ENCODE data around the gene NPAS3. TPM values are rescaled to one million over a fixed set of nuclear protein-coding genes. Genes with fewer than 3 reads are reported as not detected.

NPAS3 gene
- total RNA-seq, 1 donor from 2014 or later: not detected

DNA sequence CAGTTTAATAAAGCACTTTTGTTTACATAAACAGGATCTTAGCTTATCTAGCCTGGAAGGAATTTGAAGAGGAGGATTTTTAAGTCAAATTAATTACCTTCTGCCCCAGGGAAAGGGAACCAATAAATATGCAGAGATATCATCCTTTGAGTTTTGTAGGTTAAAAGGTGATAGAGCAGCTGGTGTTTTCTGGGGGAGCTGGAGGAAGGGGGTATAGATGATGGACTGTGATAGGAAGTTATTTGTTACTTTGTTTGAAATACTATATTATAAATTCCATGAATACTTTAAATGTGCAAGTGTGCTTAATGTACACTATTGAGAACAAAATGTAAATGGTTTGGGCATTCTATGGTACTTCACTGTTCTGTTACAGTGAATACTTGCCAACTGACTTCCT lies 55.2 kb downstream of the NPAS3 start:
- Histone ChIP-seq H3K27ac (no peak overlapping the region), H2AFZ (replicated peaks) (no peak overlapping the region), H3K9ac (no peak overlapping the region), H3K4me3 (no peak overlapping the region), H4K20me1 (ENCODE audit: low read depth) (no peaks in the 10 kb centered on the region), H3K36me3 (no peaks in the 10 kb centered on the region), H3K27me3 (no peaks in the 10 kb centered on the region), H3F3A (ENCODE audit: low read depth) (no peaks in the 10 kb centered on the region), H3K79me2 (ENCODE audit: low read depth) (no peaks in the 10 kb centered on the region), H3K4me1 (no peaks in the 10 kb centered on the region), H3K4me2 (no peak overlapping the region), H3K9me3 (ENCODE audit: low read depth) (no peaks in the 10 kb centered on the region)
- TF ChIP-seq EZH2phosphoT487 (IDR thresholded peaks at IDR 0.05): no peak
- no peak for TF ChIP-seq EZH2 (IDR thresholded peaks at IDR 0.05)
- TF ChIP-seq, protein P1, sequence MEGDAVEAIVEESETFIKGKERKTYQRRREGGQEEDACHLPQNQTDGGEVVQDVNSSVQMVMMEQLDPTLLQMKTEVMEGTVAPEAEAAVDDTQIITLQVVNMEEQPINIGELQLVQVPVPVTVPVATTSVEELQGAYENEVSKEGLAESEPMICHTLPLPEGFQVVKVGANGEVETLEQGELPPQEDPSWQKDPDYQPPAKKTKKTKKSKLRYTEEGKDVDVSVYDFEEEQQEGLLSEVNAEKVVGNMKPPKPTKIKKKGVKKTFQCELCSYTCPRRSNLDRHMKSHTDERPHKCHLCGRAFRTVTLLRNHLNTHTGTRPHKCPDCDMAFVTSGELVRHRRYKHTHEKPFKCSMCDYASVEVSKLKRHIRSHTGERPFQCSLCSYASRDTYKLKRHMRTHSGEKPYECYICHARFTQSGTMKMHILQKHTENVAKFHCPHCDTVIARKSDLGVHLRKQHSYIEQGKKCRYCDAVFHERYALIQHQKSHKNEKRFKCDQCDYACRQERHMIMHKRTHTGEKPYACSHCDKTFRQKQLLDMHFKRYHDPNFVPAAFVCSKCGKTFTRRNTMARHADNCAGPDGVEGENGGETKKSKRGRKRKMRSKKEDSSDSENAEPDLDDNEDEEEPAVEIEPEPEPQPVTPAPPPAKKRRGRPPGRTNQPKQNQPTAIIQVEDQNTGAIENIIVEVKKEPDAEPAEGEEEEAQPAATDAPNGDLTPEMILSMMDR (IDR thresholded peaks at IDR 0.05): no peak
- DNase-seq (ENCODE audit: low spot score): no peak
- Mint-ChIP-seq H3K4me1 (peaks cover 3% of the 10 kb centered on the region), H3K36me3 (peaks cover 30% of the 10 kb centered on the region), H3K9me3 (peaks cover 48% of the 10 kb centered on the region), H3K27ac (no peak overlapping the region), H3K27me3 (ENCODE audit: insufficient read depth, low read depth) (peaks cover 5% of the 10 kb centered on the region), H3K4me3 (no peak overlapping the region)

DNA sequence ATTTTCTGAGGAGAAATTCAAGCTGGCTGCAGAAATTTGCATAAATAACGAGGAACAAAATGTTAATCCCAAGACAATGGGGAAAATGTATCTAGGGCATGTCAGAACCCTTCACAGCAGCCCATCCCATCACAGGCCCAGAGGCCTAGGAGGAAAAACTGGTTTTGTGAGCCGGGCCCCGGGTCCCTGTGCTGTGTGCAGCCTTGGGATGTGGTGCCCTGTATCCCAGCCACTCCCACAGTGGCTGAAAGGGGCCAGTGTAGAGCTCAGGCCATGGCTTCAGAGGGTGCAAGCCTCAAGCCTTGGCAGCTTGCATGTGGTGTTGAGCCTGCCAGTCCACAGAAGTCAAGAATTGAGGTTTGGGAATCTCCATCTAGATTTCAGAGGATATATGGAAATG lies 57.7 kb downstream of the NPAS3 start:
- no peak overlapping the region for H3K4me2 ChIP-seq
- no peak overlapping the region for H3K4me3 Mint-ChIP-seq

DNA sequence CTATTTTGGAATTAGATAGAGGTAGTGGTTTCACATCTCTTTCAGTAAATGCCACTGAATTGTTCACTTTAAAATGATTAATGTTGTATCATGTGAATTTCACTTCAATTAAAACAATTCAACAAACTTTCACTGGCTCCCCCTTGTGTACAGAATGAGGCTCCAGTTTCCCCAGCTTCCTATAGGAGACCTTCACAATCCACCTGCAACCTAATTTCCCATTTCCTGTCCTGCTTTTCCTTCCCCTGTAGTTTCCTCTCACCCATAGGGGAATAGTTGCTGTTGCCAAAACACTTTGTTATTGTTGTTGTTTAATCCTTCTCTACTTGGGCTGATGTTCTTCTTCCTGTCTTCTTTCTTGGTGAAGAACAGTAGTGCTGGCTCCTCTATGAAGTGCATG lies 59.8 kb downstream of the NPAS3 start:
- Mint-ChIP-seq H3K36me3 (peaks cover 23% of the 10 kb centered on the region), H3K27me3 (ENCODE audit: insufficient read depth, low read depth) (peaks cover 2% of the 10 kb centered on the region), H3K9me3 (peaks cover 38% of the 10 kb centered on the region), H3K27ac (no peak overlapping the region), H3K4me1 (peaks cover 2% of the 10 kb centered on the region), H3K4me3 (no peak overlapping the region)
- Histone ChIP-seq H3K9ac (no peak overlapping the region), H3K4me2 (no peak overlapping the region), H3F3A (ENCODE audit: low read depth) (no peaks in the 10 kb centered on the region), H3K4me3 (no peak overlapping the region), H4K20me1 (ENCODE audit: low read depth) (no peaks in the 10 kb centered on the region), H3K79me2 (ENCODE audit: low read depth) (no peaks in the 10 kb centered on the region), H3K27ac (no peak overlapping the region), H3K36me3 (no peaks in the 10 kb centered on the region), H3K4me1 (no peaks in the 10 kb centered on the region), H2AFZ (replicated peaks) (no peak overlapping the region), H3K27me3 (no peaks in the 10 kb centered on the region), H3K9me3 (ENCODE audit: low read depth) (no peaks in the 10 kb centered on the region)
- TF ChIP-seq, protein P1 (IDR thresholded peaks at IDR 0.05): peak; percentile 37
- TF ChIP-seq EZH2 (IDR thresholded peaks at IDR 0.05): no peak
- no peak for TF ChIP-seq EZH2phosphoT487 (IDR thresholded peaks at IDR 0.05)
- DNase-seq (ENCODE audit: low spot score): peak; percentile 12

More for the DNA sequence above, 57.7 kb downstream of the NPAS3 start:
- Mint-ChIP-seq H3K4me1 (peaks cover 3% of the 10 kb centered on the region), H3K9me3 (peaks cover 44% of the 10 kb centered on the region), H3K27ac (no peak overlapping the region), H3K27me3 (ENCODE audit: insufficient read depth, low read depth) (peaks cover 5% of the 10 kb centered on the region), H3K36me3 (peaks cover 28% of the 10 kb centered on the region)
- no peak overlapping the region for H3K27ac ChIP-seq
- H3K4me3 ChIP-seq: no peak overlapping the region
- no peaks in the 10 kb centered on the region for H3K4me1 ChIP-seq
- no peaks in the 10 kb centered on the region for H3F3A ChIP-seq (ENCODE audit: low read depth)
- no peaks in the 10 kb centered on the region for H3K79me2 ChIP-seq (ENCODE audit: low read depth)
- H3K36me3 ChIP-seq: no peaks in the 10 kb centered on the region
- H4K20me1 ChIP-seq (ENCODE audit: low read depth): no peaks in the 10 kb centered on the region
- H2AFZ ChIP-seq (replicated peaks): no peak overlapping the region
- DNase-seq (ENCODE audit: low spot score): no peak
- TF ChIP-seq, protein P1 (IDR thresholded peaks at IDR 0.05): no peak
- TF ChIP-seq EZH2 (IDR thresholded peaks at IDR 0.05): no peak
- TF ChIP-seq EZH2phosphoT487 (IDR thresholded peaks at IDR 0.05): no peak
- H3K9me3 ChIP-seq (ENCODE audit: low read depth): no peaks in the 10 kb centered on the region
- H3K27me3 ChIP-seq: no peaks in the 10 kb centered on the region
- no peak overlapping the region for H3K9ac ChIP-seq
